NCI-H748 (cell line): Measurements from ENCODE around the gene TSPAN19.

ENCODE experiments used
- DNase-seq: peaks from one replicate; lab custom pipeline; 2025; ENCODE audit not compliant: unreplicated experiment; lab: John Stamatoyannopoulos, UW

Gene TSPAN19

DNA sequence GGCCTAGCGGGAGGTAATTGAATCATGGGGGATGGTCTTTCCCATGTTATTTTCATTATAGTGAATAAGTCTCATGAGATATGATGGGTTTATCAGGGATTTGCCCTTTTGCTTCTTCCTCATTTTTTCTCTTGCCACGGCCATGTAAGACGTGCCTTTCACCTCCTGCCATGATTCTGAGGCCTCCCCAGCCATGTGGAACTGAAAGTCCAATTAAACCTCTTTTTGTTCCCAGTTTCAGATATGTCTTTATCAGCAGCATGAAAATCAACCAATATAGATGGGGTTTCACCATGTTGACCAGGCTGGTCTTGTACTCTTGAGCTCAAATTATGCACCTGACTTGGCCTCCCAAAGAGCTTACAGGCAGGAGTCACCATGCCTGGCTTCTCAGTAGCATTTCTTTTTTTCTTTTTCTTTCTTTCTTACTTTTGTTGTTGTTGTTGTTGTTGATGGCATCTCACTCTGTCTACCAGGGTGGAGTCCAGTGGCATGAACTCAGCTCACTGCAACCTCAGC is 33.2 kb downstream of the TSPAN19 start:
- no peak for DNase-seq

DNA sequence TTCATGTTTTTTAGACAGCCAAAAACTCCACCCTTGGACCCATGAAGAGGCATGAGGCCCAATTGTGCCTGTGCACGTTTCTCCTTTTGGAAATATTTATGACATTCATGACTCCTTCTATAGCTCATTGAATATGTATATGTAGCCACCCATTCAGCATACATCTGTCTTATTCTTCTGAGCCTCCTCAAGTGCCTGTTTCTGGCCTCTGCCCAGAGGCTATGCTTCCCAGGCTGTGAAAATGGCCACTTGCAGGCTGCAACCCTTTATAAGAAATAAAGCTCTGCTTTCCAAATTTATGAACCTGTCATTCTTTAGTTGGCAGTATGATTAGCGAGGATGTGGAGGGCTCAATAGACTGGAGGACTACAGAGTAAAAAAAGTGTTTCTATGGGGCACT is 35.3 kb downstream of the TSPAN19 start:
- DNase-seq = no peak

DNA sequence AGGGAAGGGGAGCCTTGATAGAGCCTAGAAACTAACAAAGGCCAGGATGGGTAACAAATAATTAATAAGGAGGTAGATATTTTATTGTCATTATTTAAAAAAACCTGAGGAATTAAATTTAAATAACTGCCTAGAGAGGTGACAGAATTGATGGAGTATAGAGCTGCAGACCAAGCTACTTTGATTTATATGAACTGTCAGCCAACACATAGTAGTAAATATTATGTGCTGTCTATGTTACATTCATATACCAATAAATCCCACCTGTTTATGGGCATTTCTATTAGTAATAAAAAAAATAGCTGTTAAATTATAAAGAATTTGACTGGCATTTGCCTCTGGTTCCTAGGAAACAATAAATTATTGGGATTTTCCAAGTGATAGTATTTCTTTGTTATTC is 37.7 kb downstream of the TSPAN19 start:
- no peak for DNase-seq

DNA sequence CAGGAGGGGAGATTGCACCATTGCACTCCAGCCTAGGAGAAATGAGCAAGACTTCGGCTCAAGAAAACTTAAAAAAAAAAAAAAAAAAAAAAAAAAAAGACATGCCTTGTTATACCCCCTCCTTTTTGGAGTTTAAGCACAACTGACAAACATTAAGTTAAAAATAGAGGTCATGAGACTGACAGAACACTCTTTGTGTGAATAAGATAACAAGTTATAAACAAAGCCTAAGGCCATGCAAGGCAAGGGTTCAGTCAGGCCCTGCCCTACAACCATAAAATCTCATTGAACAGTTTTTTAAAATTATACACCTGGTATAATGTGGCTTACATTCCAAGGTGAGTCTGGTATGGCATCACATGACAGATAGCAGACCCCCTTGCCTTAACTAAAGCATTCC is 39.3 kb downstream of the TSPAN19 start:
- DNase-seq = no peak

DNA sequence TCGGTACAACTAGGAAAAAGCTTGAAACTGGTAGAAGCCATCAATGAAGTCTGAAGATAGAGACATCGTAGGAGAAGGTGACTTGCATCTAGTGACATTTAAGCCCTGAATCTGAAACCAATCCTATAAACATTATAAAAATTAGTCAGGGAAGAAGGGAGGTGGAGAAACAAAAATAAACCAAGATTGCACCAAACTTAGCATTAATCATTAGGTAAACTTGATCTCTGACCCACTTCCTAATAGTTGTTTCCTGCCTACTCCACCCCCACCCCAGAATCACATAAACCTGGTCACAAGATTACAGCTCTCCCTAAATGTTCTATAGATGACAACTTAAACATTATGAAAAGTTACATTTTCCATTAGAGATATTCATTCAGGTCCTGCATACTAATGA is 40.4 kb downstream of the TSPAN19 start:
- no peak for DNase-seq

DNA sequence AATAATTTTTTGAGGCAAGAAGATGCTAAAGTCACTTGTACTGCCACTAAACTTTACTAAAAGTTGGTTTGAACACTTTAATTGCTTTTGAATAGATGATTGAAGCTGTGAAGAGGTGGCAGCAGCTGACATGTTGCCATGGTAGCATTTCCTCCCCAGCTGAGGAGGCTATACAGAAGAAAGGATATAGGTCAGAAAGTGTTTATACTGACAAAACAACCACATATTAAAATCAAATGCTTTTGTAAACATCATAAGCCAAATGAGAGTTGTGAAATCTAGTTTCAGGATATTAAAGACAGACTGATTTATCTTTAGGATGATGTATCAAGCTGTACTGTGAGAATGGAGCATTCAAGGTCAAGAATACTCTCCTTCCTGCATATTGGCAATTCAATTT is 41.7 kb downstream of the TSPAN19 start:
- DNase-seq = peak; percentile 68

DNA sequence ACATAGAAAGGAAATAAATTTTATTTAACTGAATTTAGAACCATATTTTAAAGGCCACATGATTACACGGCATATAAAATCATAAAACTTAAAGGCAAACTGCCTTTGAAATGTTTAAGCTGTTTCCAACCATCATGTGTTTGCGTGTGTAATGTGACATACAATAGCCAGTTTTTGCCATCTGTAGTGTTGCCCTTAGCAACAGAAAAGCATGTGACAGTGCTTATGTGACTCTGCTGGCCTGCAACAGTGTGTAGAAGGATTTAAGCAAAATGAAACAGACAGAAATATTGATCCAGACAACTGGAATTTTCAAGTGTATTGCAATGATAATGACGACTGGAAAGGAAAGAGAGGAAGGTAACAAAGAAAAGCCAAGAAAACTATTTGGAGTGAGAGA is 49.5 kb downstream of the TSPAN19 start:
- peak; percentile 81 for DNase-seq

DNA sequence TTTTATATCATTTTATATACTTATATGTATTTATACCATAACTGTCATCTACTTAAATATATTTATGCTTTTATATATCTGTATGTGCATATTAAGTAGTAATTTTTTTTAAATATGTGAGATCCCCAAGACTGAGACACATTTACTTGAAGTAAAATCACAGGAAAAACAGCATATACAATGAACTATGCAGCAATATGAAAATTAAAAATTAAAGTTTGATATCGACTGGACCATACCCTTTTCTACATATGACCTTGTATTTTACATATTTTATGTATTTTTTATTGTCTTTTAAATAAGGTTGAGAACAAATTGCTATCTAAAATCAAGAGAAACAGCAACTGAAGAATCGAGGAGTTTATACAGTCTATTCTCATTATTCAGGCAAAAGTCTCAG is 50.0 kb downstream of the TSPAN19 start:
- DNase-seq = no peak

DNA sequence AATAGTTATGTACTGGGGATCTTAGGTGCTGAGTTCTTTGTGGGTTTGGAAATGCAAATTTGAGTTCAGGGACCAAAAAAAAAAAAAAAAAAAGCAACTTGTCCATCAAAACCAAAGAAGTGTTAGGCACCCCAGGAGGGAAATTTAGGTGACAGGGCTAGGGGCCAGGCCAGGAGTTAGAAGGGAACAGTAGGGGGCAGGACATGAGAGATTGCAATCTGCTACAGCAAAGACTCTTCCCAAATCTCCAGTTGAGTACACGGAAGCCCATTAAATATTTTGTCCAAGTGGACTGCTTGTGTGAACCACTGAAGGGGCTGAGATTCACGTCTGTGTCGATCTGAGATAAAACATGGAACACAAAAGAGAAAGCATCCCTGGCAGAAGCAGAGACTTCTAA is 52.8 kb downstream of the TSPAN19 start:
- DNase-seq = peak; percentile 4

DNA sequence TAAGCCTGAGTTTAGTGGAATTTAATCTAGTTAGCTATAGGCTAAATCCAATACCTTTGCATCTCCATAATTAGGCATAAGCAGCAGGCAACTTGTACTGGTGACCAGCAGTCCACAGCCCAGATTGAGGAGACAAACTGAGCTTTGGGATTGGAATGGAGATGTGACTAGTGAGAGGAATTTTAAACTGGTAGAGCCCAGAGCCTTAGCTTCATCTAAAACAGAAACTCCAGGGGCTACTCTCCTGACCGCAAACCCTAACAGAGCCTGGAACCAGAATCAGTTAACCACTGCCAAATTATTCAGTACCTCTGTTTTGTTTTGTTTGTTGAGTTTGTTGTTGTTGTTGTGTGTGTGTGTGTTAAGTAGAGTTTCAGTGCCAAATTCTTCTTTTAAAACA is 53.2 kb downstream of the TSPAN19 start:
- DNase-seq = no peak

DNA sequence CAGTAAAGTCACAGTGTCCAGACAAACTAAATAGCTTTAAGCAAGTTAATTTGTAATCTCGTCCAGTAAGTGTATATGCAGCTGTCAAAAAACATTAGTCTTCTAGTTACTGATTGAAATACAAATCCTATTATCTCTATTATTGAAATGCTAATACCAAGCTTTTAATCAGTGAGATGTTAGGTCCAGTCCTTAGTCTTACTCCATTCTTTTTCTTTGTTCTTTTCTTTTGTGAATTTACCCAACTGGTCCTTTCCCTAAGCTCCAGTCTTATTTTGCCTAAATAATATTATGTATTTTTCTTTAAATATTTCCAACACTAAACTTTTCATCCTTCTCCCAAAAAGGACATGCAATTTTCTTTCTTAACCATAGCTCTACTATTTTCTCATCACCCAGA is 57.2 kb downstream of the TSPAN19 start:
- no peak for DNase-seq

DNA sequence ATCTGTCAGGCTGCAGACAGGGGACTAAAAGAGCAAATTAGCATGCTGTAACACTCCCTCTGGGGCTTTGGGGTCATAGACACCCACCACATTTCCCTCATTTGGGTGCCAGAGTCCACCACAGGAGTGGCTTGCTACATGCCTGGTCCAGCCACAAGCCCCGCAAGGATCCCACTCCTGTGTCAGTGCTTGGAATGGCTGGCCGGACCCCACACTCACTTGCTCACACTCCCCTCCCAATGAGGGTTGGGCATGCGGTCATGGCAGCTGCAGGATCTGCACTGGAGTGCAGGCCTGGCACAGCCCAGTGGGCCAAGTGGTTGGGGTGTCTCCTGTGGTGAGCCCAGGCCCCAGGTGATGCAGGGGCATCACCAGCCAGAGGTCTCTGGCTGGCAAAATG is 59.9 kb downstream of the TSPAN19 start:
- DNase-seq = no peak

DNA sequence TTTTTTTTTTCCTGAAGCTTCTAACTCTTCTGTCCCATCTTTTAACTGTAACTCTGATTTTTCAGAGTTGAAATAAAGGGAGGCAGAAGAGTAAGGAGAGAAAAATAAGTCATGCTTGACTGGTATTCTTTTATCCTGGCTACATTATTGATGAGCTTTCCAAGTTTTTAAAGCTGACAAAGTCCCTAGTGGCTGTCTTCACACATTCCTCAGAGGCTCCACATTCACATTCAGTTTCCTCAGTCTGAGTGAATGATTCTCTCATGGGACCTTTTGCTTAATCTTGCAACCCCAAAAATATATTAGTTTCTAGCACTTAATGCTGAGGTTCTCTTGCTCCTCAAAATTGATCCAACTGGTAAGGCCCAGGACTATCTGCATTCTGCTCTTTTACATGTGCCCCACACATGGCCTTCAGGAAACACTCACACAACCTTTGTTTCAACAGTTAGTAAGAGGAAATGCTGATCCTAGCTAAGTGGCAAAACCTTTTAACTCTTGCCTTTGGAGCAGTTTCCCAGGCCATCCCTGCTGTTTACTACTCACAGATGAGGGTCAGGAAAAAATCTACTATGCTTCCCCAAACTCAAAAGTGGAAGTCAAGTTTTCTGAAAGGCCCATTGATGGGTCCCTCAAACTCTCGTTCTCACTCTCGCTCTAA is 61.8 kb downstream of the TSPAN19 start:
- no peak for DNase-seq

DNA sequence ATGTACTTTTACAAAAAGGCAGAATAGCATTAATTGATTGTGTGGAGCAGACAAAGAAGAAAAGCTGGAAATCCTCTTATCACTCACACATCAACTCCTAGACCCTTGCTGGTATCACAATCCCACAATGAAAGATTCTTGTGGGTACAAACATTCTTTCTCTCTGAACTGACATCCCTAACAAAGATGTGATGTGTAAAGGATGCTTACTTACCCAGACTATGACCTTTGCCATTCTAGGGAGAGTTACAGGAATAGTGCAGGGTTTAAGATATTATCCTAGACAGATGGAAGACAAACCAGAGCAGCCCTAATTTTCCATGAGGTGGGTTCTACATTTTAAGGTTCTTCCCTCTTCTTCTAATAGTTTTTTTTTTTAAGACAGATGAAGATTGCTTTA is 63.1 kb downstream of the TSPAN19 start:
- DNase-seq = no peak

DNA sequence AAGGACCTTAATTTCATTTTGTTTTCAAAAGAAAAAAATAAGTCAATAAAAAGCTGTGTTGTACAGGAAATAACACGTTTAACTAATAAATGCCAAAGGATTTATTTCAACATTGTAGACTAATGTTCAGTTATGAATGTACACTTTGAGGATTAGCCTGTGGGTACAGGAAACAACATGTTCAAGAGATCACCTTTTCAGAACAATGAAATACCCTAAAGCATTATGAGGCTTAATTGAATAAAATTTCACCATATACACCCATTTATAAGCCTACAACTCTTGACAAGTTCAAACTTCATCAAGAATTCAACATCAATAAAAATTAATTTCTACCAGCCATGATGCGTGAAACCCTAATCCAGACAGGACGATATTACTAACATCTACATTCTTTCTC is 66.9 kb downstream of the TSPAN19 start:
- DNase-seq = no peak
